GM06990 (cell line): ENCODE data around the gene RPP38.
A peak's percentile ranks its signal among the peaks of the same experiment; 100 is the strongest.

Experiments
- DNase-seq: peaks from one replicate; pipeline ENCODE4 v3.0.0-alpha.2; 2011; ENCODE audit not compliant: insufficient read length; ENCODE audit errors: extremely low read depth
- H3K27me3 ChIP-seq: replicated peaks from 2 replicates; pipeline ENCODE4 v1.6.0; 2011; ENCODE audit warnings: low read length; ENCODE audit not compliant: control insufficient read depth, insufficient read depth
- H3K36me3 ChIP-seq: 2 replicates; pipeline ENCODE4 v1.5.1; 2011; ENCODE audit warnings: low read length; ENCODE audit not compliant: control insufficient read depth, insufficient read depth
- H3K4me3 ChIP-seq: replicated peaks from 2 replicates; pipeline ENCODE4 v1.5.1; 2011; ENCODE audit warnings: low read depth, mild to moderate bottlenecking, control low read depth, low read length
- TF ChIP-seq, protein P1 (sequence below): IDR thresholded peaks from 2 replicates; pipeline ENCODE4 v1.5.1; 2011; ENCODE audit warnings: low read length, control low read depth, mild to moderate bottlenecking, inconsistent platforms; ENCODE audit not compliant: insufficient read depth, poor library complexity, severe bottlenecking

RPP38 gene

GRCh38 chr10:15075421-15075820, 21.7 kb upstream of the RPP38 start:
- Histone ChIP-seq H3K36me3 (no peaks in the 10 kb centered on the region), H3K4me3 (no peak overlapping the region), H3K27me3 (no peaks in the 10 kb centered on the region)
- TF ChIP-seq, protein P1, sequence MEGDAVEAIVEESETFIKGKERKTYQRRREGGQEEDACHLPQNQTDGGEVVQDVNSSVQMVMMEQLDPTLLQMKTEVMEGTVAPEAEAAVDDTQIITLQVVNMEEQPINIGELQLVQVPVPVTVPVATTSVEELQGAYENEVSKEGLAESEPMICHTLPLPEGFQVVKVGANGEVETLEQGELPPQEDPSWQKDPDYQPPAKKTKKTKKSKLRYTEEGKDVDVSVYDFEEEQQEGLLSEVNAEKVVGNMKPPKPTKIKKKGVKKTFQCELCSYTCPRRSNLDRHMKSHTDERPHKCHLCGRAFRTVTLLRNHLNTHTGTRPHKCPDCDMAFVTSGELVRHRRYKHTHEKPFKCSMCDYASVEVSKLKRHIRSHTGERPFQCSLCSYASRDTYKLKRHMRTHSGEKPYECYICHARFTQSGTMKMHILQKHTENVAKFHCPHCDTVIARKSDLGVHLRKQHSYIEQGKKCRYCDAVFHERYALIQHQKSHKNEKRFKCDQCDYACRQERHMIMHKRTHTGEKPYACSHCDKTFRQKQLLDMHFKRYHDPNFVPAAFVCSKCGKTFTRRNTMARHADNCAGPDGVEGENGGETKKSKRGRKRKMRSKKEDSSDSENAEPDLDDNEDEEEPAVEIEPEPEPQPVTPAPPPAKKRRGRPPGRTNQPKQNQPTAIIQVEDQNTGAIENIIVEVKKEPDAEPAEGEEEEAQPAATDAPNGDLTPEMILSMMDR = no peak
- DNase-seq = no peak

GRCh38 chr10:15083674-15084501, 13.3 kb upstream of the RPP38 start:
- TF ChIP-seq, protein P1 = no peak
- DNase-seq = no peak
- Histone ChIP-seq H3K4me3 (no peak overlapping the region), H3K27me3 (no peaks in the 10 kb centered on the region), H3K36me3 (no peaks in the 10 kb centered on the region)

GRCh38 chr10:15084502-15084922, 12.6 kb upstream of the RPP38 start:
- TF ChIP-seq, protein P1 = no peak
- no peaks in the 10 kb centered on the region for H3K36me3 ChIP-seq
- no peaks in the 10 kb centered on the region for H3K27me3 ChIP-seq
- no peak for DNase-seq
- H3K4me3 ChIP-seq = no peak overlapping the region

DNA sequence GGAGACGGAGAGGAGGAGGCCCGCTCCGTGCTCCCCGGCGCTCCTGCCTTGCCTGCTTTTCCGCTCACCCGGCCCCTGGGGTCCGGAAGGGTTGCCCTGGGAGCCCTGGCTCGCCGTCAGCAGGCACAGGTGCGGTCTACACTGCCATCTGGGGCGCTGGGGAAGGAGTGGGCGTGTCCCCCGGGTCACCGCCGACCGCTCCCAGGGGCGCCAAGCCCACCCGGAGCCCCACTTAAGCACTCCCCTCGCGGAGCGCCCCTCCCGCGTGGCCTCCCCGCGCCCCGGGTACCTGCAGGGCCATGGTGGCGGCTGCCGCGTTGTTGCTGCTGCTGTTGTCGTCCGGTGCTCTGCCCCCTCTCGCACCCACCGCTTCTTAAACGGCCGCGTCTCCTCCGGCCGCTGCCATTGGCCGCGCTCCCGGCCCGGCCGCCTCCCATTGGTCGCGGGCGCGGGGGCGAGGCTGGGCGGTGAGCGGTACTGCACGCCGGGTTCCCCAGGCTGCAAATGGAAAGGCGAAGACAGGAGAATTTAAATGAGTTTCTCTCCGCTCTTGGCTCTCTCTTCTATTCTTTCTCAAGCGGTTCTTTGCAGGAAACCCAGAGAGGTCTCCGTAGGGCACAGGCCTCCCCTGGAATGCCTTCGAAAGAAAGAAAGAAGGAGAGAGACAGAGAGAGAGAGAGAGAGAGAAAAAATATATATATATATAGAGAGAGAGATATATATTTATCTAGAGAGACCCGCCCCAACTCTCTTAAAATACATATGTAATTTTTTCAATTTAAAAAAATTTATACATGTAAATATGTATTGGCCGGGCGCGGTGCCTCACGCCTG, 8.5 kb upstream of the RPP38 start, which contains the start of gene ACBD7:
Gene ACBD7, minus strand, starts transcription at position 349 of the 834 bp plus-strand sequence. Its CDS starts 48 bp downstream, at position 301.
- TF ChIP-seq, protein P1 = no peak
- DNase-seq = peak; percentile 87
- H3K27me3 ChIP-seq = no peaks in the 10 kb centered on the region; the same call in 1 of the 2 replicates
- no peaks in the 10 kb centered on the region for H3K36me3 ChIP-seq
- H3K4me3 ChIP-seq = peak within 1 kb of the TSS; percentile 62

GRCh38 chr10:15091418-15091817, 5.7 kb upstream of the RPP38 start:
- TF ChIP-seq, protein P1 = no peak
- Histone ChIP-seq H3K27me3 (no peaks in the 10 kb centered on the region; the same call in 1 of the 2 replicates), H3K4me3 (no peak overlapping the region), H3K36me3 (no peaks in the 10 kb centered on the region)
- DNase-seq = no peak
